Small intestine (tissue), 7 donors: Measurements from ENCODE around the gene GSTK1. TPM values are rescaled to one million over a fixed set of nuclear protein-coding genes. Genes with fewer than 3 reads are reported as not detected.
A peak's percentile ranks its signal among the peaks of the same experiment; 100 is the strongest.

Source experiments
- DNase-seq, 2 donors: peaks; one replicate each; pipeline versions ENCODE4 v3.0.0 to v3.0.0-alpha.2; 2013
- FAIRE-seq: peaks from 2 replicates; lab custom pipeline; 2012; peaks lifted over from hg19 to GRCh38; lab: Jason Lieb, UNC
- H3K27ac ChIP-seq, 3 donors: one replicate each; pipeline ENCODE4 v1.5.1; 2013; ENCODE audit warnings: low read length in 2 of 3, mild to moderate bottlenecking in 2 of 3, control low read depth in 1 of 3, inconsistent platforms in 1 of 3, low read depth in 1 of 3, moderate library complexity in 1 of 3
- H3K27me3 ChIP-seq, 3 donors: one replicate each; pipeline ENCODE4 v1.6.1; 2013; ENCODE audit warnings: low read length in 3 of 3, inconsistent platforms in 1 of 3; ENCODE audit not compliant: control insufficient read depth in 3 of 3, insufficient read depth in 3 of 3
- H3K36me3 ChIP-seq, 3 donors: one replicate each; pipeline ENCODE4 v1.6.1; 2013; ENCODE audit warnings: low read length in 3 of 3, inconsistent platforms in 1 of 3, low read depth in 1 of 3, mild to moderate bottlenecking in 1 of 3, moderate library complexity in 1 of 3; ENCODE audit not compliant: control insufficient read depth in 3 of 3, insufficient read depth in 2 of 3
- H3K4me1 ChIP-seq, 3 donors: one replicate each; pipeline ENCODE4 v1.6.1; 2013; ENCODE audit warnings: low read length in 2 of 3, inconsistent platforms in 1 of 3, low read depth in 1 of 3, mild to moderate bottlenecking in 1 of 3, moderate library complexity in 1 of 3; ENCODE audit not compliant: control insufficient read depth in 3 of 3, insufficient read depth in 2 of 3
- H3K4me3 ChIP-seq, 3 donors: one replicate each; pipeline ENCODE4 v1.5.1; 2013; ENCODE audit warnings: low read length in 3 of 3, control low read depth in 1 of 3, inconsistent platforms in 1 of 3, low read depth in 1 of 3, mild to moderate bottlenecking in 1 of 3, moderate library complexity in 1 of 3
- H3K9me3 ChIP-seq, 2 donors: one replicate each; pipeline ENCODE4 v1.6.1; 2013; ENCODE audit warnings: low read depth in 1 of 2, low read length in 1 of 2; ENCODE audit not compliant: control insufficient read depth in 2 of 2, insufficient read depth in 1 of 2
- WGBS, 3 donors: extraction: QIAGEN DNeasy Blood & Tissue Kit; methylation state at CpG; one replicate each; pipeline ENCODE4 v1.1.7; 2013; 5-methylcytosine and 5-hydroxymethylcytosine counted together
- polyA plus RNA-seq, 4 donors: library from polyadenylated mRNA; stranded (reverse) in 3 of 4; unstranded in 1 of 4; fragments of 200-250 nt in 3 of 4; fragments of 120-200 nt in 1 of 4; gene quantifications; one replicate each; pipeline versions ENCODE4 v1.2.1 to v1.2.3, GENCODE V29; 2013
- donor health status: healthy with polysubstance abuse.
- donor health status: control.
- donor health status: control.
- donor health status: Bipolar disorder and iron deficiency.
- donor health status: healthy.

GSTK1 gene
- polyA plus RNA-seq, 4 donors: 250 to 450 (median 313) TPM

GRCh38 chr7:143250822-143251221 is 12.4 kb upstream of the GSTK1 start:
- H3K9me3 ChIP-seq: peaks cover 0 to 13% of the 10 kb centered on the region in 2 donors
- H3K4me3 ChIP-seq: no peak overlapping the region
- FAIRE-seq: peak; percentile 95
- H3K27me3 ChIP-seq: no peaks in the 10 kb centered on the region
- H3K4me1 ChIP-seq: peaks cover under 1 to 3% (median 2%) of the 10 kb centered on the region in 3 donors
- DNase-seq: no peak
- WGBS, 3 donors: 63 to 78% (median 74%) methylated on average over 1 of the region's 1 CpG
- no peaks in the 10 kb centered on the region for H3K36me3 ChIP-seq
- H3K27ac ChIP-seq: no peak overlapping the region

- Histone ChIP-seq H3K4me3 (no peak overlapping the region), H3K27me3 (no peaks in the 10 kb centered on the region), H3K36me3 (no peaks in the 10 kb centered on the region), H3K27ac (peak overlapping the region in 1 of 3 donors; percentile 11), H3K4me1 (peaks cover 0 to 3% (median 2%) of the 10 kb centered on the region in 3 donors), H3K9me3 (peaks cover 0 to 13% of the 10 kb centered on the region in 2 donors)
- FAIRE-seq (no peak), DNase-seq (no peak)
- 70 to 88% (median 79%) methylated on average over 2 of the region's 2 CpGs for WGBS, 3 donors
These were observed 11.2 kb upstream of the GSTK1 start for GRCh38 chr7:143252006-143252405.

- H3K9me3 ChIP-seq: peaks cover 0 to 3% of the 10 kb centered on the region in 2 donors
- WGBS, 3 donors: 65 to 78% (median 71%) methylated on average over 3 of the region's 3 CpGs
- DNase-seq (no peak), FAIRE-seq (no peak)
- H3K27me3 ChIP-seq: no peaks in the 10 kb centered on the region
- no peak overlapping the region for H3K27ac ChIP-seq
- peaks cover 0 to 14% (median 3%) of the 10 kb centered on the region in 3 donors for H3K4me1 ChIP-seq
- H3K4me3 ChIP-seq: no peak overlapping the region
- H3K36me3 ChIP-seq: no peaks in the 10 kb centered on the region
These were observed 7.7 kb upstream of the GSTK1 start for GRCh38 chr7:143255564-143255963.

GRCh38 chr7:143256325-143256724 is 6.9 kb upstream of the GSTK1 start:
- 84 to 87% (median 85%) methylated on average over 3 of the region's 3 CpGs for WGBS, 3 donors
- H3K4me1 ChIP-seq: peaks cover 0 to 14% (median 3%) of the 10 kb centered on the region in 3 donors
- H3K4me3 ChIP-seq: no peak overlapping the region
- peaks cover 0 to 3% of the 10 kb centered on the region in 2 donors for H3K9me3 ChIP-seq
- FAIRE-seq: no peak
- no peaks in the 10 kb centered on the region for H3K36me3 ChIP-seq
- no peaks in the 10 kb centered on the region for H3K27me3 ChIP-seq
- no peak overlapping the region for H3K27ac ChIP-seq
- DNase-seq: no peak

GRCh38 chr7:143256932-143257331 is 6.3 kb upstream of the GSTK1 start:
- WGBS, 3 donors: 82 to 93% (median 88%) methylated on average over 4 of the region's 4 CpGs
- no peak overlapping the region for H3K4me3 ChIP-seq
- no peaks in the 10 kb centered on the region for H3K27me3 ChIP-seq
- H3K9me3 ChIP-seq: peaks cover 0 to 3% of the 10 kb centered on the region in 2 donors
- DNase-seq (no peak), FAIRE-seq (no peak)
- H3K4me1 ChIP-seq: peaks cover 0 to 14% (median 3%) of the 10 kb centered on the region in 3 donors
- H3K27ac ChIP-seq: no peak overlapping the region
- no peaks in the 10 kb centered on the region for H3K36me3 ChIP-seq

GRCh38 chr7:143257501-143257900 is 5.7 kb upstream of the GSTK1 start:
- Histone ChIP-seq H3K27ac (no peak overlapping the region), H3K4me1 (peaks cover 0 to 14% (median 3%) of the 10 kb centered on the region in 3 donors), H3K36me3 (no peaks in the 10 kb centered on the region), H3K4me3 (no peak overlapping the region), H3K27me3 (no peaks in the 10 kb centered on the region), H3K9me3 (peaks cover 0 to 3% of the 10 kb centered on the region in 2 donors)
- WGBS, 3 donors: 53 to 70% (median 61%) methylated on average over 5 of the region's 5 CpGs
- FAIRE-seq: no peak
- no peak for DNase-seq

- 4 to 15% (median 8%) methylated on average over 2 of the region's 2 CpGs for WGBS, 3 donors
- peaks cover 0 to 14% (median 5%) of the 10 kb centered on the region in 3 donors for H3K4me1 ChIP-seq
- no peak overlapping the region for H3K4me3 ChIP-seq
- no peaks in the 10 kb centered on the region for H3K36me3 ChIP-seq
- no peaks in the 10 kb centered on the region for H3K27me3 ChIP-seq
- no peaks in the 10 kb centered on the region for H3K9me3 ChIP-seq
- peak overlapping the region in 1 of 3 donors; percentile 3 for H3K27ac ChIP-seq
- no peak for FAIRE-seq
- DNase-seq: peak; percentile 34 to 52
These were observed 4.4 kb upstream of the GSTK1 start for GRCh38 chr7:143258831-143259230.

- H3K4me3 ChIP-seq: no peak overlapping the region
- H3K27ac ChIP-seq: peak overlapping the region in 1 of 3 donors; percentile 24
- H3K36me3 ChIP-seq: peaks cover 0 to 4% (median 0%) of the 10 kb centered on the region in 3 donors
- H3K9me3 ChIP-seq: no peaks in the 10 kb centered on the region
- DNase-seq (peak; percentile 64 to 67), FAIRE-seq (no peak)
- peaks cover 0 to 19% (median 6%) of the 10 kb centered on the region in 3 donors for H3K4me1 ChIP-seq
- no peaks in the 10 kb centered on the region for H3K27me3 ChIP-seq
- WGBS, 3 donors: 59 to 69% (median 67%) methylated on average over 2 of the region's 2 CpGs
These were observed 3.5 kb upstream of the GSTK1 start for GRCh38 chr7:143259765-143260164.

- 73 to 92% (median 79%) methylated on average over 1 of the region's 1 CpG for WGBS, 3 donors
- Histone ChIP-seq H3K36me3 (peaks cover 0 to 17% (median 0%) of the 10 kb centered on the region in 3 donors), H3K27me3 (no peaks in the 10 kb centered on the region), H3K4me3 (no peak overlapping the region), H3K27ac (no peak overlapping the region), H3K9me3 (no peaks in the 10 kb centered on the region), H3K4me1 (peaks cover 0 to 28% (median 13%) of the 10 kb centered on the region in 3 donors)
- DNase-seq (no peak), FAIRE-seq (no peak)
These were observed 1.3 kb upstream of the GSTK1 start for GRCh38 chr7:143261901-143262300.
